Measurements from ENCODE around the gene CAPZA1. TPM values are rescaled to one million over a fixed set of nuclear protein-coding genes. Genes with fewer than 3 reads are reported as not detected.
"Not testable (repeated sequence)": the region's sequence is repeated elsewhere in the genome, so short reads cannot be mapped to it uniquely, and the experiment has no call there.

The CAPZA1 gene
- total RNA-seq, 1 experiment from 2014 or later, result 97.5 TPM

GRCh38 chr1:112638110-112638428 is 18.4 kb downstream of the CAPZA1 start:
- ATAC-seq, result no peak
- Mint-ChIP-seq H3K27ac (peak overlapping the region; percentile 78), H3K4me1 (peaks cover 6% of the 10 kb centered on the region), H3K27me3 (ENCODE audit: low read depth) (no peaks in the 10 kb centered on the region), H3K9me3 (peaks cover 10% of the 10 kb centered on the region), H3K36me3 (peaks cover 10% of the 10 kb centered on the region), H3K4me3 (no peak overlapping the region)
- no peak for TF ChIP-seq CBFB (CRISPR knock-in tag; IDR thresholded peaks at IDR 0.05; ENCODE audit: low read depth)
- TF ChIP-seq, protein P1, sequence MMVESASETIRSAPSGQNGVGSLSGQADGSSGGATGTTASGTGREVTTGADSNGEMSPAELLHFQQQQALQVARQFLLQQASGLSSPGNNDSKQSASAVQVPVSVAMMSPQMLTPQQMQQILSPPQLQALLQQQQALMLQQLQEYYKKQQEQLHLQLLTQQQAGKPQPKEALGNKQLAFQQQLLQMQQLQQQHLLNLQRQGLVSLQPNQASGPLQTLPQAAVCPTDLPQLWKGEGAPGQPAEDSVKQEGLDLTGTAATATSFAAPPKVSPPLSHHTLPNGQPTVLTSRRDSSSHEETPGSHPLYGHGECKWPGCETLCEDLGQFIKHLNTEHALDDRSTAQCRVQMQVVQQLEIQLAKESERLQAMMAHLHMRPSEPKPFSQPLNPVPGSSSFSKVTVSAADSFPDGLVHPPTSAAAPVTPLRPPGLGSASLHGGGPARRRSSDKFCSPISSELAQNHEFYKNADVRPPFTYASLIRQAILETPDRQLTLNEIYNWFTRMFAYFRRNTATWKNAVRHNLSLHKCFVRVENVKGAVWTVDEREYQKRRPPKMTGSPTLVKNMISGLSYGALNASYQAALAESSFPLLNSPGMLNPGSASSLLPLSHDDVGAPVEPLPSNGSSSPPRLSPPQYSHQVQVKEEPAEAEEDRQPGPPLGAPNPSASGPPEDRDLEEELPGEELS (CRISPR knock-in tag; IDR thresholded peaks at IDR 0.05), result no peak
- no peak for TF ChIP-seq ESRRA (CRISPR knock-in tag; IDR thresholded peaks at IDR 0.05; ENCODE audit: borderline replicate concordance)
- no peak for TF ChIP-seq SOX15 (CRISPR knock-in tag; IDR thresholded peaks at IDR 0.05)
- no peak for TF ChIP-seq SP1 (CRISPR knock-in tag; conservative IDR thresholded peaks at IDR 0.05)
- no peak for TF ChIP-seq ELF4 (CRISPR knock-in tag; IDR thresholded peaks at IDR 0.05; ENCODE audit: low read depth)
- no peak for TF ChIP-seq NFE2L1 (CRISPR knock-in tag; IDR thresholded peaks at IDR 0.05)
- no peak for TF ChIP-seq GTF2I (CRISPR knock-in tag; conservative IDR thresholded peaks at IDR 0.05)
- TF ChIP-seq, protein P2, sequence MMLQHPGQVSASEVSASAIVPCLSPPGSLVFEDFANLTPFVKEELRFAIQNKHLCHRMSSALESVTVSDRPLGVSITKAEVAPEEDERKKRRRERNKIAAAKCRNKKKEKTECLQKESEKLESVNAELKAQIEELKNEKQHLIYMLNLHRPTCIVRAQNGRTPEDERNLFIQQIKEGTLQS (CRISPR knock-in tag; conservative IDR thresholded peaks at IDR 0.05), result no peak
- no peak for DNase-seq (ENCODE audit: low spot score)
- ChIA-PET CTCF (no interaction called here), POLR2A (no interaction called here)

DNA sequence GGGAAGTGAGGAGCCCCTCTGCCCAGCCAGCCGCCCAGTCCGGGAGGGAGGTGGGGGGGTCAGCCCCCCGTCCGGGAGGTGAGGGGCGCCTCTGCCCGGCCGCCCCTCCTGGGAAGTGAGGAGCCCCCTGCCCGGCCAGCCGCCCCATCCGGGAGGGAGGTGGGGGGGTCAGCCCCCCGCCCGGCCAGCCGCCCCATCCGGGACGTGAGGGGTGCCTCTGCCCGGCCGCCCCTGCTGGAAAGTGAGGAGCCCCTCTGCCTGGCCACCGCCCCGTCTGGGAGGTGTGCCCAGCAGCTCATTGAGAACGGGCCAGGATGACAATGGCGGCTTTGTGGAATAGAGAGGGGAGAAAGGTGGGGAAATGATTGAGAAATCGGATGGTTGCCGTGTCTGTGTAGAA is 20.8 kb downstream of the CAPZA1 start:
- H3K27ac Mint-ChIP-seq; H3K27me3 Mint-ChIP-seq (ENCODE audit: low read depth); H3K4me3 Mint-ChIP-seq; POLR2A ChIA-PET; H3K4me1 Mint-ChIP-seq; CTCF ChIA-PET; ATAC-seq; DNase-seq (ENCODE audit: low spot score): not testable (repeated sequence)
- H3K36me3 Mint-ChIP-seq, result peaks cover 15% of the 10 kb centered on the region
- peaks cover 10% of the 10 kb centered on the region for H3K9me3 Mint-ChIP-seq

DNA sequence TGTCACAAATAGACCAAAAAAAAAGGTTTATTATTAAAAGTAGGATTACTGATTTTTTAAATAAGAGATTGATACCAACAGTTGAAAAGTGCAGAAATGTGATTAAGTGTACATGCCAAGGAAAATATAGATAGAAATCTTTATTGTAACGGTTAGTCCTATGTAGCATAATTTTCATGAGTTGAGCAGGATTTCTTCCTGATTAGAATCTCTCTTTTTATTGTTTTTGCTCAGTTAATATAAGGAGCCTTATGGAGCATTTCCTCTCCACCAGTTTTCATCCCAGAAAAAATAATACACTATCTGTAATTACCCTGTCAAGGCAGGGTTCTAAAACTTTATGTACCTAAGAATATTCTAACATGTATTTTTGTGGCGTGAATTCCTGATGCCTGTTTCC is 23.4 kb downstream of the CAPZA1 start:
- Mint-ChIP-seq H3K27me3 (ENCODE audit: low read depth) (no peaks in the 10 kb centered on the region), H3K4me3 (no peak overlapping the region), H3K4me1 (no peaks in the 10 kb centered on the region), H3K27ac (no peak overlapping the region), H3K9me3 (peaks cover 7% of the 10 kb centered on the region), H3K36me3 (peaks cover 21% of the 10 kb centered on the region)
- ChIA-PET CTCF (no interaction called here), POLR2A (no interaction called here)
- ATAC-seq, result no peak
- no peak for DNase-seq (ENCODE audit: low spot score)
- TF ChIP-seq ZSCAN18 (CRISPR knock-in tag; IDR thresholded peaks at IDR 0.05) (no peak), NR2C2 (CRISPR knock-in tag; IDR thresholded peaks at IDR 0.05) (no peak), ZNF416 (CRISPR knock-in tag; IDR thresholded peaks at IDR 0.05) (no peak), TEAD4 (CRISPR knock-in tag; IDR thresholded peaks at IDR 0.05) (no peak), AR (CRISPR knock-in tag; IDR thresholded peaks at IDR 0.05) (no peak), ZNF219 (CRISPR knock-in tag; IDR thresholded peaks at IDR 0.05; ENCODE audit: borderline replicate concordance) (no peak), SMAD3 (CRISPR knock-in tag; IDR thresholded peaks at IDR 0.05; ENCODE audit: borderline replicate concordance) (no peak), ZNF671 (CRISPR knock-in tag; IDR thresholded peaks at IDR 0.05) (no peak), MXD4 (CRISPR knock-in tag; IDR thresholded peaks at IDR 0.05; ENCODE audit: borderline replicate concordance) (no peak), IRF2 (CRISPR knock-in tag; IDR thresholded peaks at IDR 0.05; ENCODE audit: borderline replicate concordance, low read depth) (no peak), ZNF317 (CRISPR knock-in tag; IDR thresholded peaks at IDR 0.05; ENCODE audit: borderline replicate concordance, low read depth) (no peak), CREB1 (CRISPR knock-in tag; IDR thresholded peaks at IDR 0.05) (no peak)
- TF ChIP-seq, protein P3, sequence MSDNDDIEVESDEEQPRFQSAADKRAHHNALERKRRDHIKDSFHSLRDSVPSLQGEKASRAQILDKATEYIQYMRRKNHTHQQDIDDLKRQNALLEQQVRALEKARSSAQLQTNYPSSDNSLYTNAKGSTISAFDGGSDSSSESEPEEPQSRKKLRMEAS (CRISPR knock-in tag; IDR thresholded peaks at IDR 0.05), result no peak
- TF ChIP-seq, protein P4, sequence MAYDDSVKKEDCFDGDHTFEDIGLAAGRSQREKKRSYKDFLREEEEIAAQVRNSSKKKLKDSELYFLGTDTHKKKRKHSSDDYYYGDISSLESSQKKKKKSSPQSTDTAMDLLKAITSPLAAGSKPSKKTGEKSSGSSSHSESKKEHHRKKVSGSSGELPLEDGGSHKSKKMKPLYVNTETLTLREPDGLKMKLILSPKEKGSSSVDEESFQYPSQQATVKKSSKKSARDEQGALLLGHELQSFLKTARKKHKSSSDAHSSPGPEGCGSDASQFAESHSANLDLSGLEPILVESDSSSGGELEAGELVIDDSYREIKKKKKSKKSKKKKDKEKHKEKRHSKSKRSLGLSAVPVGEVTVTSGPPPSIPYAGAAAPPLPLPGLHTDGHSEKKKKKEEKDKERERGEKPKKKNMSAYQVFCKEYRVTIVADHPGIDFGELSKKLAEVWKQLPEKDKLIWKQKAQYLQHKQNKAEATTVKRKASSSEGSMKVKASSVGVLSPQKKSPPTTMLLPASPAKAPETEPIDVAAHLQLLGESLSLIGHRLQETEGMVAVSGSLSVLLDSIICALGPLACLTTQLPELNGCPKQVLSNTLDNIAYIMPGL (CRISPR knock-in tag; IDR thresholded peaks at IDR 0.05), result no peak
